ENCODE results near the gene C4orf36. TPM values are rescaled to one million over a fixed set of nuclear protein-coding genes. Genes with fewer than 3 reads are reported as not detected.
"Not testable (repeated sequence)": the region's sequence is repeated elsewhere in the genome, so short reads cannot be mapped to it uniquely, and the experiment has no call there.

Gene C4orf36
- total and polyA plus RNA-seq, 9 donors, result 0.21 to 0.44 (median 0.27) TPM; not detected in 4

DNA sequence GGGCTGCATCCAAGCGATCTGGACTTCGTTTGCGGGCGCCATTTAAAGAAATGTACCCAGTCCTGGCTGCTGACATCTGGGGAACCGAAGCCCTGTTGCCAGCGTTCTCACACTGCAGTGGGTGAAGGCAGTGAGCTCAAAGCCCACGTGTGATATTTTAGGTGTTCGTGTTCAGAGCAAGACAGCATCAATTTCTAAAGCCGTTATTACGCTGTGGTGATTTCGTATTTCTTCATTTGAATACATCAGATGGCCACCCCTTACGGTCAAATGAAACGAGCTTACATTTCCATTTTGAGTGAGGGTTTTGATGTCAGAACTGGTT lies 376 bp upstream of the C4orf36 start:
- Histone ChIP-seq H3K4me3 (ENCODE audit: low read length) (peak overlapping the region; percentile 66), H3K36me3 (ENCODE audit: control insufficient read depth, insufficient read depth, low read length) (no peaks in the 10 kb centered on the region), H3K27ac (ENCODE audit: low read length) (no peak overlapping the region), H3K4me1 (ENCODE audit: control insufficient read depth, insufficient read depth, low read length) (peaks cover 6% of the 10 kb centered on the region), H3K27me3 (ENCODE audit: control insufficient read depth, insufficient read depth, low read length) (peaks cover 12% of the 10 kb centered on the region), H3K9me3 (replicated peaks; ENCODE audit: control insufficient read depth, low read depth, low read length) (no peaks in the 10 kb centered on the region)
- DNase-seq, result no peak
- 4% methylated on average over 6 of the region's 13 CpGs for WGBS (ENCODE audit: insufficient coverage)

DNA sequence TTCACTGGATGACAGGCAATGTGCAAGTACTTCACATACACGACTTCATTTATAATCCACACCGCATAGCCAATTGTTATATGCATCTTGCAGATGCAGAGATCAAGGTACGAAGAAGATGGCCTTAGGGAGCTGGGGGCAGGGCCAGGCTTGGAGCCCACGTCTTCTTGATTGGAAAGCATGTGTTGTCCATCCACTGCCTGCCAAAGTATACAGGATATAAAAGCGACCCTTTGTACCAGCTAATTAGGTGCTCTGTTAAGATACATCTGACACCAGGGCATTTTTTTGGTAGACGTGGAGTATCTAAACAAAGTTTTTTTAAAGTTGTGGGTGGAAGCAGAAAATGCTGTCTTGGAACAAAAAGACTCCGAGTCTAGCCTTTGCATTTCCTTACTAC lies 1.4 kb downstream of the C4orf36 start:
- 14% methylated on average over 3 of the region's 7 CpGs for WGBS (ENCODE audit: insufficient coverage)
- peaks cover 12% of the 10 kb centered on the region for H3K27me3 ChIP-seq (ENCODE audit: control insufficient read depth, insufficient read depth, low read length)
- no peak overlapping the region for H3K4me3 ChIP-seq (ENCODE audit: low read length)
- no peak overlapping the region for H3K27ac ChIP-seq (ENCODE audit: low read length)
- no peaks in the 10 kb centered on the region for H3K9me3 ChIP-seq (replicated peaks; ENCODE audit: control insufficient read depth, low read depth, low read length)
- H3K36me3 ChIP-seq (ENCODE audit: control insufficient read depth, insufficient read depth, low read length), result no peaks in the 10 kb centered on the region
- peaks cover 6% of the 10 kb centered on the region for H3K4me1 ChIP-seq (ENCODE audit: control insufficient read depth, insufficient read depth, low read length)
- DNase-seq, result no peak

DNA sequence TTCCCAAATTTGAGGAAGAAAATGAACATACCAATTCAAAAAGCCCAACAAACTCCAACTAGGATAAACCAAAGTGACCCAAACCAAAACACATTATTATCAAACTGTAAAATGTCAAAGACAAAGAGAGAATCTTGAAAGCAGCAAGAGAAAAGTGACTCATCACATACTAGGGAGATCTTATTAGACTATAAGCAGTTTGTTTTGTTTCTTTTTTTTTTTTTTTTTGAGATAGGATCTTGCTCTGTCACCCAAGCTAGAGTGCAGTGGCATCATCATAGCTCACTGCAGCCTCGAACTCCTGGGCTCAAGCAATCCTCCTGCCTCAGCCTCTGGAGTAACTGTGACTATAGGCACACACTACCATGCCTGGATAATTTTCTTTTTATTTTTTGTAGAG lies 12.6 kb downstream of the C4orf36 start:
- peaks cover 12% of the 10 kb centered on the region for H3K9me3 ChIP-seq (replicated peaks; ENCODE audit: control insufficient read depth, low read depth, low read length)
- no peaks in the 10 kb centered on the region for H3K4me1 ChIP-seq (ENCODE audit: control insufficient read depth, insufficient read depth, low read length)
- H3K27me3 ChIP-seq (ENCODE audit: control insufficient read depth, insufficient read depth, low read length), result no peaks in the 10 kb centered on the region
- H3K4me3 ChIP-seq (ENCODE audit: low read length), result no peak overlapping the region
- DNase-seq, result no peak
- H3K27ac ChIP-seq (ENCODE audit: low read length), result no peak overlapping the region
- no CpG with 5 or more reads among the region's 1 CpG for WGBS (ENCODE audit: insufficient coverage)
- no peaks in the 10 kb centered on the region for H3K36me3 ChIP-seq (ENCODE audit: control insufficient read depth, insufficient read depth, low read length)

DNA sequence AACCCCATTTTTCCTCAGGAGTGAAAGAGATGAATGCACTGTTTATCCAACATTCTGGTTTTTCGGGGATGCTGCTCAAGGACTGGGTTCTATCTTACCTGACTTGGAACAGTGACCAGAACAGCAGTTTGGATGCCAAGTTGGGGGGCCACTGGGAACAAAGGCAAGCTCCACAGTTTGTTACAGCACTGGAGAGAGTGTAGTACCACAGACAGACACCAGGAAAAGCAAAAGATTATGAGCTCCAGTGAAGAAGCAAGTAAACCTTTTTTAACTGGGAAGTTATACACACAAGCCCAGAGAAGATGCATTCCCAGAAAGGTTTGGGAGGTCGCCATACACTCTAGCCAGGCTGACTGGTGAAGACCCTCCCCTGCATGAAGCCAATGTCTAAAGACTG lies 13.6 kb downstream of the C4orf36 start:
- H3K27me3 ChIP-seq (ENCODE audit: control insufficient read depth, insufficient read depth, low read length), result no peaks in the 10 kb centered on the region
- no peak overlapping the region for H3K4me3 ChIP-seq (ENCODE audit: low read length)
- H3K36me3 ChIP-seq (ENCODE audit: control insufficient read depth, insufficient read depth, low read length), result no peaks in the 10 kb centered on the region
- peaks cover 12% of the 10 kb centered on the region for H3K9me3 ChIP-seq (replicated peaks; ENCODE audit: control insufficient read depth, low read depth, low read length)
- no peaks in the 10 kb centered on the region for H3K4me1 ChIP-seq (ENCODE audit: control insufficient read depth, insufficient read depth, low read length)
- no peak overlapping the region for H3K27ac ChIP-seq (ENCODE audit: low read length)
- WGBS (ENCODE audit: insufficient coverage), result 100% methylated on average over 1 of the region's 2 CpGs
- DNase-seq, result no peak

DNA sequence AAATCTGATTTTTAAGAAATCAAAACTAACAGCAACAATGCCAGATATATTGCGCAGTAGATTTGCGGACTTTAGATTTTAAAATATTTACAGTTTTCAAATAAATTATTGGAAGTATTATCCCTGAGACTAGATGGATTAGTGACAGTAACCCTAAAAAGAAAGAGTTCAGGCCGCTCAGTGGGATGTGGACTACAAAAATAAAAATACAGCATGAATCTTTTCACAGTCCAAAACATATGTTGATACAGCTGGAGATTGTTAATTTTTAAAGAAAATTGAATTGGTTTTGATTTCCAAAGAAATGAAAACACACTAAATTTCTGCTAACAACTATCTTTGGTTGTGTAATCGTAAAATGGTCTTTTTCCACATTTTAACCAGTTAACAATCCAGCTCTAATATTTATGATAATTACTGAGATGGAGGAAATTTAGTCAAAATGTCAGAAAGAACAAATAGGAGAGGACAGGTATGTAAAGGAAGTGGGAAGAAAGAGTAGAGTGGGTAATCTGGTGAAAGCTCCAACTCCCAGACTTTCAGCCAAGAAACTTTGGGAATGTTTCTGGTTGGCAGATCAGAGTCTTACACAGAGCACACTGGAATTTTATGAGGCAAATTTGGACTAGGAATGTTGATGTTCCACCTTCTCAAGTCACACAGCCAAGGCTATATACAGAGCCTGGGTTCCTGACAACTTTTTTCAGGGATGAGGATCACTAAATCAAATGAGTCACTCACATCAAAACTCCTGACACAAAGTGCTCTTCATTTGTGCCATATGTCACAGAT lies 15.1 kb downstream of the C4orf36 start:
- Histone ChIP-seq H3K27me3 (ENCODE audit: control insufficient read depth, insufficient read depth, low read length) (no peaks in the 10 kb centered on the region), H3K36me3 (ENCODE audit: control insufficient read depth, insufficient read depth, low read length) (no peaks in the 10 kb centered on the region), H3K9me3 (replicated peaks; ENCODE audit: control insufficient read depth, low read depth, low read length) (peaks cover 12% of the 10 kb centered on the region), H3K27ac (ENCODE audit: low read length) (no peak overlapping the region), H3K4me3 (ENCODE audit: low read length) (no peak overlapping the region), H3K4me1 (ENCODE audit: control insufficient read depth, insufficient read depth, low read length) (no peaks in the 10 kb centered on the region)
- peak; percentile 22 for DNase-seq
- no CpG with 5 or more reads among the region's 4 CpGs for WGBS (ENCODE audit: insufficient coverage)

DNA sequence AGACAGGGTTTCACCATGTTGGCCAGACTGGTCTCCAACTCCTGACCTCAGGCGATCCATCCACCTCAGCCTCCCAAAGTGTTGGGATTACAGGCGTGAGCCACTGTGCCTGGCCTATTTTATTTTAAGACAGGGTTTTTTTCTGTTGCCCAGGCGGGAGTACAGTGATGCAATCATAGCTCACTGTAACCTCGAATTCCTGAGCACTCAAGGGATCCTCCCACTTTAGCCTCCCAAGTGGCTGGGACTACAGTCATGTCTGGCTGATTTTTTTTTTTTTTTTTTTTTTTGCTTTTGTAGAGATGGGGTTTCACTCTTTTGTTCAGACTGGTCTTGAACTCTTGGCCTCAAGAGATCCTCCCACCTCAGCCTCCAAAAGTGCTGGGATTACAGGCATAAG lies 16.8 kb downstream of the C4orf36 start:
- not testable (repeated sequence) for H3K4me3 ChIP-seq (ENCODE audit: low read length); H3K36me3 ChIP-seq (ENCODE audit: control insufficient read depth, insufficient read depth, low read length); H3K27me3 ChIP-seq (ENCODE audit: control insufficient read depth, insufficient read depth, low read length); H3K27ac ChIP-seq (ENCODE audit: low read length); H3K4me1 ChIP-seq (ENCODE audit: control insufficient read depth, insufficient read depth, low read length); DNase-seq
- WGBS (ENCODE audit: insufficient coverage), result 53% methylated on average over 2 of the region's 4 CpGs
- peaks cover 12% of the 10 kb centered on the region for H3K9me3 ChIP-seq (replicated peaks; ENCODE audit: control insufficient read depth, low read depth, low read length)

DNA sequence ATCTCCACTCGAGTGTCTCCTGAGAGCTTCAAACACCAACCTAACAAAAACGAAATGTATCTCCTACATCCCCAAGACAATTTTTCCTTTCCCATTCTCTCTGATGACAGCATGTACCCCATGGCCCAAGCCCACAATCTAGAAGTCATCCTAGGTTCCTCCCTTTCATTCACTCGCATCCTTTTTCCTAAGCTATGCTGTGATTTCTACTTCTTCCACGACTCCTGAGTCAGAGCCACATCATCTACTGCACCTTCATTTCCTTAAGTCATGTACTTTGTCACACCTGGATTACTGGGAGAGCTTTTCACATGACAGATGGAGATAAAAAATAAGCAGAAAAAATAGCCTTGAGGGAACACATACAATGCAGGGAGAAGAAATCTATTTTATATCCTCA lies 20.1 kb downstream of the C4orf36 start:
- Histone ChIP-seq H3K4me3 (ENCODE audit: low read length) (no peak overlapping the region), H3K4me1 (ENCODE audit: control insufficient read depth, insufficient read depth, low read length) (no peaks in the 10 kb centered on the region), H3K27me3 (ENCODE audit: control insufficient read depth, insufficient read depth, low read length) (no peaks in the 10 kb centered on the region), H3K9me3 (replicated peaks; ENCODE audit: control insufficient read depth, low read depth, low read length) (no peaks in the 10 kb centered on the region), H3K36me3 (ENCODE audit: control insufficient read depth, insufficient read depth, low read length) (no peaks in the 10 kb centered on the region), H3K27ac (ENCODE audit: low read length) (no peak overlapping the region)
- DNase-seq, result no peak
- WGBS (ENCODE audit: insufficient coverage), result 54% methylated on average over 3 of the region's 4 CpGs

DNA sequence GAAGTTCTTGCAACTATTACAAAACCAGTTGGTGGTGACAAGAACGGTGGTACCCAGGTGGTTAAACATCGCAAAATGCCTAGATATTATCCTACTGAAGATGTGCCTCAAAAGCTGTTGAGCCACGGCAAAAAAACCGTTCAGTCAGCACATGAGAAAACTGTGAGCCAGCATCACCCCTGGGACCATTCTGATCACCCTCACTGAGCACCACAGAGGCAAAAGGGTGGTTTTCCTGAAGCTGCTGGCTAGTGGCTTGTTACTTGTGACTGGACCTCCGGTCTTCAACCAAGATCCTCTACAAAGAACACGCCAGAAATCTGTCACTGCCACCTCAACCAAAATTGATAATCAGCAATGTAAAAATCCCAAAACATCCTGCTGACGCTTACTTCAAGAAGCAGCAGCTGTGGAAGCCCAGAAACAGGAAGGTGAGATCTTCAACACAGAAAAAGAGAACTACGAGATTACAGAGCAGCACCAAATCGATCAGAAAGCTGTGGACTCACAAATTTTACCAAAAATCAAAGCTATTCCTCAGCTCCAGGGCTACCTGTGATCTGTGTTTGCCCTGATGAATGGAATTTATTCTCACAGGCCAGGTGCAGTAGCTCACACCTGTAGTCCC lies 21.7 kb downstream of the C4orf36 start:
- no peak for DNase-seq
- no peaks in the 10 kb centered on the region for H3K4me1 ChIP-seq (ENCODE audit: control insufficient read depth, insufficient read depth, low read length)
- no peak overlapping the region for H3K27ac ChIP-seq (ENCODE audit: low read length)
- H3K36me3 ChIP-seq (ENCODE audit: control insufficient read depth, insufficient read depth, low read length), result no peaks in the 10 kb centered on the region
- no peaks in the 10 kb centered on the region for H3K9me3 ChIP-seq (replicated peaks; ENCODE audit: control insufficient read depth, low read depth, low read length)
- 69% methylated on average over 4 of the region's 9 CpGs for WGBS (ENCODE audit: insufficient coverage)
- no peaks in the 10 kb centered on the region for H3K27me3 ChIP-seq (ENCODE audit: control insufficient read depth, insufficient read depth, low read length)
- no peak overlapping the region for H3K4me3 ChIP-seq (ENCODE audit: low read length)

DNA sequence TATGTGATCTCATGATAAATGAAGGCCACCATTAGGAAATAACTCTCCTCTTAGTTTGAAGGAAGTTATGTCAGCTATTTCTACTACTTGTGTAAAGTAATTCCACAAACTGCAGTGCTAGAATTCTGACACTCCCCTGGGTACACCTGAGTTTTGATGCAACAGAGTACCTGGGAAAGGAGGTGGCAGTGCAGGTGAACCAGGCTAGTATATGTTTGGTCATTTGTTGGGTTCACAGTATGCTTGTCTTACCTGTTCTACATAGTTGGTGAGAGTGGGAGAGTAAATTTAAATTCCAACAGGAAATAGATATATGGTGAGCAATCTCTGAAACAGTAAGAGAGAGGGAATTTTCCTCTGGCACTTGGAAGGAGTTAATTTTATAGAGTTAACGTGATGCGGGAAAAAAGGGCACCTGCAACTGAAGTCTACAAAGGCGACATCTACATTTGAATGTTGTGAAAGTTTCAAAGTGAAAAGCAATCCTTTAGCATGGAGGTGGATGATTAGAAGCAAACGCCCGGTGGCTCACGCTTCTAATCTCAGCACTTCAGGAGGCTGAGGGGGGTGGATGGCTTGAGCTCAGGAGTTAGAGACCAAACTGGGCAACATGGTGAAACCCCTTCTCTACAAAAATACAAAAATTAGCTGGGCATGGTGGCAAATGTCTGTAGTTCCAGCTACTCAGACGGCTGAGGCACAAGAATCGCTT lies 34.7 kb downstream of the C4orf36 start:
- Histone ChIP-seq H3K27me3 (ENCODE audit: control insufficient read depth, insufficient read depth, low read length) (no peaks in the 10 kb centered on the region), H3K27ac (ENCODE audit: low read length) (no peak overlapping the region), H3K36me3 (ENCODE audit: control insufficient read depth, insufficient read depth, low read length) (no peaks in the 10 kb centered on the region), H3K4me1 (ENCODE audit: control insufficient read depth, insufficient read depth, low read length) (no peaks in the 10 kb centered on the region), H3K4me3 (ENCODE audit: low read length) (no peak overlapping the region), H3K9me3 (replicated peaks; ENCODE audit: control insufficient read depth, low read depth, low read length) (no peaks in the 10 kb centered on the region)
- no peak for DNase-seq
- WGBS (ENCODE audit: insufficient coverage), result 60% methylated on average over 5 of the region's 8 CpGs

DNA sequence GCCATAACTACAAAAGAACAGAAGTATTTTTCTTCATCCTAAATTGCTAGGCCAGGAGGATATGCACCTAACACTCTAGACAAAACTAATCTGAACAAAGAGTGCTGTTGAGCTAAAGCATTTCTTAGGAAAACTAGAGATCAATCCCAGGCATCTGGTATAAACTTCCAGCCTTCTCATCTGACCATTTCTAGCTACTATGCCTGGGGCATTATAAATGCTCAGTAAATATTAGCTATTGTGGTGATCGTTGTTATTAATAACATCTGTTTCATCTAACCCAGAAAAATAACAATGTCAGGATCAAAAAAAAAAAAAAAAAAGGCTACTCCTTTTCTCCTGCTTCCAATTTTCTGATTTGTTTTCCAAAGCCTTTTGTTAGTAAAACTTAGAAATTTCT lies 35.3 kb downstream of the C4orf36 start:
- DNase-seq, result no peak
- H3K27me3 ChIP-seq (ENCODE audit: control insufficient read depth, insufficient read depth, low read length), result no peaks in the 10 kb centered on the region
- no peak overlapping the region for H3K4me3 ChIP-seq (ENCODE audit: low read length)
- H3K27ac ChIP-seq (ENCODE audit: low read length), result no peak overlapping the region
- no peaks in the 10 kb centered on the region for H3K36me3 ChIP-seq (ENCODE audit: control insufficient read depth, insufficient read depth, low read length)
- WGBS (ENCODE audit: insufficient coverage), result no CpG with 5 or more reads among the region's 1 CpG
- no peaks in the 10 kb centered on the region for H3K9me3 ChIP-seq (replicated peaks; ENCODE audit: control insufficient read depth, low read depth, low read length)
- H3K4me1 ChIP-seq (ENCODE audit: control insufficient read depth, insufficient read depth, low read length), result no peaks in the 10 kb centered on the region

Data from muscle of leg (tissue), 11 donors.